IMR-90 (cell line): ENCODE measurements around the gene NUP42. TPM values are rescaled to one million over a fixed set of nuclear protein-coding genes. Genes with fewer than 3 reads are reported as not detected.

Source experiments
- ATAC-seq: fragments of 200-7000 bp; cut with Tn5 transposase; 2 replicates; pipeline ENCODE4 v1.9.1; 2020; ENCODE audit warnings: low read depth, mild to moderate bottlenecking, moderate library complexity
- BruUV-seq: library from RNA; stranded (reverse); fragments of 400-500 nt; replicated peaks from 2 replicates; lab custom pipeline; 2021; lab: Mats Ljungman, UMichigan
- CTCF ChIA-PET: fragments of 300-600 bp; formaldehyde crosslinking; extraction: SDS; loops from one replicate; lab custom pipeline; 2021; ENCODE audit warnings: antibody characterized with exemption; lab: Yijun Ruan, JAX
- POLR2A ChIA-PET: fragments of 300-600 bp; sonication (Branson Sonifier 250); formaldehyde crosslinking; loops from one replicate; lab custom pipeline; 2022; ENCODE audit warnings: antibody characterized with exemption; ENCODE audit not compliant: unreplicated experiment; lab: Charles Lee
- DNase-seq: peaks from one replicate; pipeline ENCODE4 v3.0.0; 2013
- H2AFZ ChIP-seq: replicated peaks from 2 replicates; pipeline ENCODE3; 2013; ENCODE audit warnings: low read length, mild to moderate bottlenecking; ENCODE audit not compliant: poor library complexity
- H2AK5ac ChIP-seq: 2 replicates; pipeline ENCODE4 v1.6.1; 2013; ENCODE audit warnings: low read depth, low read length, inconsistent platforms
- H2AK9ac ChIP-seq: replicated peaks from 2 replicates; pipeline ENCODE3; 2013; ENCODE audit warnings: mild to moderate bottlenecking, low read depth, low read length, moderate library complexity; ENCODE audit not compliant: poor library complexity
- H2BK120ac ChIP-seq: 2 replicates; pipeline ENCODE4 v1.6.1; 2013; ENCODE audit warnings: low read depth, low read length, inconsistent platforms
- H2BK15ac ChIP-seq: 3 replicates; pipeline ENCODE4 v1.6.1; 2013; ENCODE audit warnings: low read depth, low read length, inconsistent platforms
- H2BK20ac ChIP-seq: 2 replicates; pipeline ENCODE4 v1.6.1; 2013; ENCODE audit warnings: low read depth, mild to moderate bottlenecking, inconsistent platforms, low read length, moderate library complexity
- H2BK5ac ChIP-seq: 2 replicates; pipeline ENCODE4 v1.6.1; 2013; ENCODE audit warnings: mild to moderate bottlenecking, low read depth, low read length, inconsistent platforms; ENCODE audit not compliant: poor library complexity, severe bottlenecking
- H3K14ac ChIP-seq: replicated peaks from 2 replicates; pipeline ENCODE4 v1.6.1; 2013; ENCODE audit warnings: low read depth, low read length, inconsistent platforms
- H3K18ac ChIP-seq: 2 replicates; pipeline ENCODE4 v1.6.1; 2013; ENCODE audit warnings: low read depth, low read length, control low read depth
- H3K23ac ChIP-seq: 2 replicates; pipeline ENCODE4 v1.6.1; 2013; ENCODE audit warnings: low read depth, low read length, inconsistent platforms
- H3K27ac ChIP-seq: 2 replicates; pipeline ENCODE4 v1.5.1; 2013; ENCODE audit warnings: mild to moderate bottlenecking, control low read depth, low read length; ENCODE audit not compliant: insufficient read depth
- H3K27me3 ChIP-seq: 2 replicates; pipeline ENCODE4 v1.6.1; 2013; ENCODE audit warnings: low read length; ENCODE audit not compliant: control insufficient read depth, insufficient read depth
- H3K36me3 ChIP-seq: 2 replicates; pipeline ENCODE4 v1.6.1; 2013; ENCODE audit warnings: low read length, mixed read lengths; ENCODE audit not compliant: control insufficient read depth, insufficient read depth
- H3K4ac ChIP-seq: 2 replicates; pipeline ENCODE4 v1.6.1; 2013; ENCODE audit warnings: low read depth, low read length, inconsistent platforms
- H3K4me1 ChIP-seq: 2 replicates; pipeline ENCODE4 v1.6.1; 2013; ENCODE audit warnings: low read length, mixed read lengths; ENCODE audit not compliant: control insufficient read depth, insufficient read depth
- H3K4me2 ChIP-seq: 2 replicates; pipeline ENCODE4 v1.6.1; 2013; ENCODE audit warnings: low read depth, mild to moderate bottlenecking, control low read depth, low read length, moderate library complexity
- H3K4me3 ChIP-seq: 2 replicates; pipeline ENCODE4 v1.5.1; 2013; ENCODE audit warnings: low read depth, mild to moderate bottlenecking, control low read depth, low read length, moderate library complexity; ENCODE audit not compliant: insufficient read depth
- H3K56ac ChIP-seq: 2 replicates; pipeline ENCODE4 v1.6.1; 2013; ENCODE audit warnings: low read length, inconsistent platforms; ENCODE audit not compliant: insufficient read depth; ENCODE audit errors: extremely low read depth
- H3K79me1 ChIP-seq, 2 experiments: 2 replicates each; pipeline ENCODE4 v1.6.1; 2013; ENCODE audit warnings: low read length in 2 of 2, inconsistent platforms in 1 of 2, low read depth in 1 of 2
- H3K9ac ChIP-seq: 2 replicates; pipeline ENCODE4 v1.6.1; 2013; ENCODE audit warnings: low read depth, low read length, control low read depth
- H3K9me1 ChIP-seq: 2 replicates; pipeline ENCODE4 v1.6.1; 2013; ENCODE audit warnings: low read length, inconsistent platforms; ENCODE audit not compliant: insufficient read depth
- H3K9me3 ChIP-seq: 2 replicates; pipeline ENCODE4 v1.6.1; 2013; ENCODE audit warnings: low read length; ENCODE audit not compliant: control insufficient read depth, insufficient read depth
- H4K20me1 ChIP-seq: 2 replicates; pipeline ENCODE4 v1.6.1; 2013; ENCODE audit warnings: low read length, inconsistent platforms; ENCODE audit not compliant: insufficient read depth
- H4K5ac ChIP-seq: 2 replicates; pipeline ENCODE4 v1.6.1; 2013; ENCODE audit warnings: mild to moderate bottlenecking, low read depth, low read length, control low read depth
- H4K8ac ChIP-seq, 2 experiments: 2 replicates each; pipeline ENCODE4 v1.6.1; 2013; ENCODE audit warnings: low read depth in 2 of 2, low read length in 2 of 2, control low read depth in 1 of 2, inconsistent platforms in 1 of 2
- H4K91ac ChIP-seq: 2 replicates; pipeline ENCODE4 v1.6.1; 2013; ENCODE audit warnings: low read depth, low read length, inconsistent platforms; ENCODE audit not compliant: insufficient read depth
- BHLHE40 ChIP-seq: fragments of 150-350 bp; IDR thresholded peaks from 2 replicates; pipeline ENCODE4 v1.6.1; 2016; ENCODE audit warnings: mild to moderate bottlenecking, low read depth, low read length
- CEBPB ChIP-seq: IDR thresholded peaks from 2 replicates; pipeline ENCODE4 v1.6.1; 2012; ENCODE audit warnings: low read depth, low read length, improper control_type of control experiment
- CHD1 ChIP-seq: IDR thresholded peaks from 2 replicates; pipeline ENCODE4 v1.6.1; 2012; ENCODE audit warnings: low read depth, low read length, improper control_type of control experiment
- FOS ChIP-seq: fragments of 150-350 bp; IDR thresholded peaks from 2 replicates; pipeline ENCODE4 v1.6.1; 2016; ENCODE audit warnings: low read depth, low read length
- MAFK ChIP-seq: IDR thresholded peaks from 2 replicates; pipeline ENCODE4 v1.6.1; 2012; ENCODE audit warnings: low read depth, low read length, improper control_type of control experiment
- NFE2L2 ChIP-seq: fragments of 150-350 bp; IDR thresholded peaks from 2 replicates; pipeline ENCODE4 v1.6.1; 2016; ENCODE audit warnings: low read depth, mild to moderate bottlenecking, low read length
- POLR2A ChIP-seq: IDR thresholded peaks from 2 replicates; pipeline ENCODE4 v1.6.1; 2012; ENCODE audit warnings: mild to moderate bottlenecking, low read depth, low read length
- RCOR1 ChIP-seq: IDR thresholded peaks from 2 replicates; pipeline ENCODE4 v1.6.1; 2012; ENCODE audit warnings: mild to moderate bottlenecking, low read length, improper control_type of control experiment; ENCODE audit not compliant: insufficient replicate concordance
- RFX5 ChIP-seq: IDR thresholded peaks from 2 replicates; pipeline ENCODE4 v1.8.0; 2012; ENCODE audit warnings: low read depth, mild to moderate bottlenecking, low read length, moderate library complexity
- SMC3 ChIP-seq: fragments of 150-350 bp; IDR thresholded peaks from 2 replicates; pipeline ENCODE4 v1.6.1; 2016; ENCODE audit warnings: low read depth, mild to moderate bottlenecking, antibody characterized with exemption, low read length, moderate library complexity
- USF2 ChIP-seq: fragments of 150-350 bp; IDR thresholded peaks from 2 replicates; pipeline ENCODE4 v1.6.1; 2017; ENCODE audit warnings: mild to moderate bottlenecking, antibody characterized with exemption, low read length, low read depth
- WGBS, 2 experiments: methylation state at CpG; one replicate each; pipeline versions ENCODE4 v1.1.5 to v1.1.7; 2013; ENCODE audit warnings: missing lambda C conversion rate in 2 of 2; ENCODE audit not compliant: insufficient read length in 1 of 2; ENCODE audit errors: extremely low coverage in 2 of 2; 5-methylcytosine and 5-hydroxymethylcytosine counted together
- dilution Hi-C: fragments of 300-500 bp; cut with HindIII; formaldehyde crosslinking; loops from one replicate; pipeline ENCODE4 v1.14.3; 2018; ENCODE audit warnings: low sequenced_read_pairs; ENCODE audit not compliant: unreplicated experiment
- in situ Hi-C: fragments of 300-500 bp; cut with MboI; formaldehyde crosslinking; loops from 3 replicates; pipeline ENCODE4 v1.14.3; 2019; ENCODE audit warnings: low sequenced_read_pairs, inconsistent platforms, mixed read lengths
- intact Hi-C: fragments of 100-400 bp; cut with micrococcal nuclease; formaldehyde crosslinking; loops from 2 replicates; pipeline ENCODE4 v1.10.0; 2022
- polyA plus RNA-seq, 3 experiments: library from polyadenylated mRNA; depleted of rRNA; stranded (reverse); fragments of >200 nt; gene quantifications; 2 replicates each; pipeline ENCODE4 v1.2.3, GENCODE V29; 2012; ENCODE audit warnings: low replicate concordance in 1 of 3
- total RNA-seq: library from RNA; depleted of rRNA; stranded (reverse); fragments of >200 nt; gene quantifications from 2 replicates; pipeline ENCODE4 v1.2.3, GENCODE V29; 2012
- TF ChIP-seq, protein P1 (sequence below): conservative IDR thresholded peaks from 2 replicates; pipeline ENCODE4 v1.5.1; 2012; ENCODE audit warnings: mild to moderate bottlenecking, low read depth, low read length, improper control_type of control experiment
- TF ChIP-seq, protein P2 (sequence below): fragments of 150-350 bp; IDR thresholded peaks from 2 replicates; pipeline ENCODE4 v1.6.1; 2016; ENCODE audit warnings: low read depth, mild to moderate bottlenecking, low read length, moderate library complexity, borderline replicate concordance

NUP42 gene
- total and polyA plus RNA-seq, 2 of the 4 experiments (the other 2 are of a cell fraction): 17.3 to 22.6 TPM

- no peak overlapping the region for H3K4me3 ChIP-seq
- H3K4me2 ChIP-seq: no peak overlapping the region
- H3K14ac ChIP-seq: no peak overlapping the region
- H2BK15ac ChIP-seq: no peak overlapping the region
- no peak overlapping the region for H3K23ac ChIP-seq
- H2BK20ac ChIP-seq: no peak overlapping the region
- CTCF ChIA-PET: interaction anchor here (1.2 kb wide), 1 partner anchor 71 kb away, joined by 4 read pairs; no protein-coding TSS in a partner anchor
- H2AK9ac ChIP-seq: no peak overlapping the region
- no peak overlapping the region for H3K18ac ChIP-seq
- H3K36me3 ChIP-seq: peaks cover 13% of the 10 kb centered on the region
- no TSS peak for BruUV-seq
- H3K27me3 ChIP-seq: no peaks in the 10 kb centered on the region
- dilution Hi-C loops (no loop called here), in situ Hi-C loops (no loop called here), intact Hi-C loops (loop anchor here (1.0 to 10.0 kb wide), 2 partner anchors 87 to 289 kb away; partner anchors contain the start of gene IGF2BP3)
- H4K91ac ChIP-seq: no peak overlapping the region
- H2BK5ac ChIP-seq: no peak overlapping the region
- H4K5ac ChIP-seq: no peak overlapping the region
- H3K4ac ChIP-seq: no peak overlapping the region
- no peak overlapping the region for H2AK5ac ChIP-seq
- POLR2A ChIA-PET: no interaction called here
- no peaks in the 10 kb centered on the region for H4K20me1 ChIP-seq
- no peak overlapping the region for H4K8ac ChIP-seq
- H3K4me1 ChIP-seq: no peaks in the 10 kb centered on the region
- no peaks in the 10 kb centered on the region for H3K9me3 ChIP-seq
- no peak overlapping the region for H3K27ac ChIP-seq
- ATAC-seq (no peak), DNase-seq (no peak)
- H3K9me1 ChIP-seq: no peaks in the 10 kb centered on the region
- no peak overlapping the region for H3K56ac ChIP-seq
- peaks cover 12 to 32% of the 10 kb centered on the region in 2 experiments for H3K79me1 ChIP-seq
- H2AFZ ChIP-seq: no peak overlapping the region
- no CpG with 5 or more reads among the region's 1 CpG for WGBS, 2 experiments
- H2BK120ac ChIP-seq: no peak overlapping the region
- H3K9ac ChIP-seq: no peak overlapping the region
- TF ChIP-seq MAFK (no peak), RFX5 (no peak), POLR2A (no peak), CHD1 (no peak), BHLHE40 (no peak), FOS (no peak), SMC3 (no peak), NFE2L2 (no peak), RCOR1 (no peak), CEBPB (no peak), USF2 (no peak)
- TF ChIP-seq, protein P1, sequence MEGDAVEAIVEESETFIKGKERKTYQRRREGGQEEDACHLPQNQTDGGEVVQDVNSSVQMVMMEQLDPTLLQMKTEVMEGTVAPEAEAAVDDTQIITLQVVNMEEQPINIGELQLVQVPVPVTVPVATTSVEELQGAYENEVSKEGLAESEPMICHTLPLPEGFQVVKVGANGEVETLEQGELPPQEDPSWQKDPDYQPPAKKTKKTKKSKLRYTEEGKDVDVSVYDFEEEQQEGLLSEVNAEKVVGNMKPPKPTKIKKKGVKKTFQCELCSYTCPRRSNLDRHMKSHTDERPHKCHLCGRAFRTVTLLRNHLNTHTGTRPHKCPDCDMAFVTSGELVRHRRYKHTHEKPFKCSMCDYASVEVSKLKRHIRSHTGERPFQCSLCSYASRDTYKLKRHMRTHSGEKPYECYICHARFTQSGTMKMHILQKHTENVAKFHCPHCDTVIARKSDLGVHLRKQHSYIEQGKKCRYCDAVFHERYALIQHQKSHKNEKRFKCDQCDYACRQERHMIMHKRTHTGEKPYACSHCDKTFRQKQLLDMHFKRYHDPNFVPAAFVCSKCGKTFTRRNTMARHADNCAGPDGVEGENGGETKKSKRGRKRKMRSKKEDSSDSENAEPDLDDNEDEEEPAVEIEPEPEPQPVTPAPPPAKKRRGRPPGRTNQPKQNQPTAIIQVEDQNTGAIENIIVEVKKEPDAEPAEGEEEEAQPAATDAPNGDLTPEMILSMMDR: no peak
- TF ChIP-seq, protein P2, sequence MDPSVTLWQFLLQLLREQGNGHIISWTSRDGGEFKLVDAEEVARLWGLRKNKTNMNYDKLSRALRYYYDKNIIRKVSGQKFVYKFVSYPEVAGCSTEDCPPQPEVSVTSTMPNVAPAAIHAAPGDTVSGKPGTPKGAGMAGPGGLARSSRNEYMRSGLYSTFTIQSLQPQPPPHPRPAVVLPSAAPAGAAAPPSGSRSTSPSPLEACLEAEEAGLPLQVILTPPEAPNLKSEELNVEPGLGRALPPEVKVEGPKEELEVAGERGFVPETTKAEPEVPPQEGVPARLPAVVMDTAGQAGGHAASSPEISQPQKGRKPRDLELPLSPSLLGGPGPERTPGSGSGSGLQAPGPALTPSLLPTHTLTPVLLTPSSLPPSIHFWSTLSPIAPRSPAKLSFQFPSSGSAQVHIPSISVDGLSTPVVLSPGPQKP: no peak
Observed at GRCh38 chr7:23185980-23186379, 4.1 kb downstream of the NUP42 start.
